GM19467 (cell line): ENCODE data around the gene MLN.

Source experiments
- ATAC-seq: cut with Tn5 transposase; IDR thresholded peaks from one replicate; pipeline ENCODE4 v1.9.1; 2021; ENCODE audit warnings: mild to moderate bottlenecking, moderate library complexity; ENCODE audit not compliant: unreplicated experiment

MLN gene, protein sequence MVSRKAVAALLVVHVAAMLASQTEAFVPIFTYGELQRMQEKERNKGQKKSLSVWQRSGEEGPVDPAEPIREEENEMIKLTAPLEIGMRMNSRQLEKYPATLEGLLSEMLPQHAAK

DNA sequence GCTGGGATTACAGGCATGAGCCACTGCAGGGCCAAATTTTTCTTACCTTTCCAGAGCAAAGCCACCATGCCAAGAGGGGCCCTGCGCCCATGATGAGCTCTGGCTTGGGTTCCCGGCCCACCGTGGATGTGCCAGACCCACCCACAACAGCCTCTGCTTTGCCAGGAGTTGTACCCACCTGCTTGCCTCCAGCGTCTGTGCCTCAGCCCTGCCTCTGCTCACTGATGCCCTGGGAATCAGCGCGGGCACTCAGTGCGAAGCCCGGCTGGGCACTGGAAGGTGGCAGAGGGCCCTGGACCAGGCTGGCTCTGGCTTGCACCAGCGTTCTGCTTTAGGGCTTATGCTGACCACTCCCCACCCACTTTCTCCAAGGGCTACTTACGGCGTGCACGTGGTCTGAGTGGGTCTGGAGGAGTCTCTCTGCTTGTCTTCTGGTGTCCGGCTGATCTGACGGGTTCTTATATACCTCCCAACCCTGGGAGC lies at the start of gene MLN:
MLN (minus strand) TSS at position 433 of the 483 bp plus-strand sequence. CDS start 2,840 bp downstream, outside the sequence.
- ATAC-seq = no peak

DNA sequence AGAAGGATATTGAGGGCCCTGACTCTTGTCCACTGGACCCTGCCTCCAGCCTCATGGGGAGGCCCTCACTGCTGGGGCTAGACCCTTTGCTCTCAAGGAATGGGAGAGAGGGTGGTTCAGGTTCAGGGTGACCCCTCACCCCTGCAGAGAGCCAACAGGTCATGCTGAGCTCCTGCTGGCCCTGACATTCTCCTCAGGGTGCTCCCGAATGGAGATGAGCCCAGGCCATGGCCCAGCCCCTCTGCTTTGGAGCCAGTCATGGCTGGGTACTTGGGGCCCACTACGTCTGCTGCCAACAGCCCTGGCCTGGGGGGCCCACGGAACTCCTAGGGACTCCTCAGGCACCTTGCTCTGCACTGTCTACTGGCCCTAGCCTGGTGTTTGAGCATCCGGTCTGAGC lies 49.2 kb upstream of the MLN start:
- no peak for ATAC-seq

DNA sequence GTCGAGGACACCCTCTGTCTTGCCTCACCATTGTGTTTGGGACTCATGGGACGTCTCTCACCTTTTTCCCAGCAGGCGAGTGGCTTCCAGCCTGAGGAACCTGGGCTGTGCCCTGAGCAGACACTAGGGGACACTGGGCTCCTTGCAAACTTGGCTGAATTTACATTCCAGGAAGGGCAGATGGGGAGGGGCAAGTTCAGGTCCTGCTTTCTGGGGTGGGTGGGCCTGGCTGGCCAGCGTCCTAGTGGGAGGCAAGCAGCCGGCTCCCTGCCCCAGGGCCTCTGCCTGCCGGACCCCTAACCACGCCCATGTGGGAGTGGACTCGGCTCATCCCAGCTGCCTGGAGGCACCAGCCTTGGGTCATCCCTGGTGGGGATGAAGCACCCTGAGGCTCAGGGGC lies 48.2 kb upstream of the MLN start:
- ATAC-seq = no peak

DNA sequence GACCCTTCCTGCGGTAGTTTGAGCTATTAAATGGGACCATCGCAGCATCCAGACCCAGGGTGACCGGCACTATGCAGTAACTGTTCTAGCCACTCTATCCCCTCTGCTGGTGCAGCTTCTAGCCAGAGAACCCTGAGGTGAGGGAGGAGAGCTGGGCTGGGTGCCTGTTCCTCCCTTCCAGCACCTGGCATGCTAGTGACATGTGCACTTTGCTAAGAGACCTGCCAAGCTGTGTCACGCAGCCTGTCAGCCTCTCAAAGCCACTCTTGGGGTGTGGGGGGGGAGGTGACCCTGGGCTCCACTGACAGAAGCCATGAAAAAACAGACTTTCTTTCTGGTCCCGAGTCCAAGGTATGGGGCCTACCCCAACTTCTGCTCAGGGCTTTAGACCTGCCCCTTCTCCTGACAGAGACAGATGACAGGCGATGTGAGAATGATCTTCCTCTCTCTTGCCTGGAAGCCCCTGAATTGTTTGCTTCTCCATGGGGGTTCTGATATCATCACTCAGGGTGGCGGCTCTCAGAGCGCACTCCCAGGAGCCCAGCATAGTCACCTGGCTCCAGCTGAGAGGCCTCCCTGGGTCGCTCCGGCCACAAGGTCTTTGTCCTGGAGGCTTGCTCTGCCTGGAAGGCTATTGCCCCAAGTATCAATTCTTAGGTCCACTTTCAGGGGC lies 47.2 kb upstream of the MLN start:
- no peak for ATAC-seq

DNA sequence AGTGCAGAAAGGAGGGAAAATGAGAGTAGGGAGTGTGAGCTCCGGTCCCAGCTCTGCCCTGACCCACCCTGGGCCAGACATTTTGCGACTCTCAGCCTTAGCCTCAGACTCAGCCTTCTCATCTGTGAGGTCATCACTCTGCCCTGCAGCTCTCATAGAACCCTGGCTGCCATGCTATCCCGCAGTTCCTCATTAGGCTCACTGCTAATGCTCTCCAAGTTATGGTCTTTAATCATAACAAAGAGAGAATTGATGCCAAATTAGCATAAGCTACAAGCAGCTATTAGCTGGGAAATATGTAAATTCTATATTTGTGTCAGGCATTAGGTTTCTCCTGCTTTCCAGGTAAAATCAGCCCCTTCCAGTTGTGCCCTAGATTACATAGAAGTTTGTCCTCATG lies 46.5 kb upstream of the MLN start:
- ATAC-seq = no peak

DNA sequence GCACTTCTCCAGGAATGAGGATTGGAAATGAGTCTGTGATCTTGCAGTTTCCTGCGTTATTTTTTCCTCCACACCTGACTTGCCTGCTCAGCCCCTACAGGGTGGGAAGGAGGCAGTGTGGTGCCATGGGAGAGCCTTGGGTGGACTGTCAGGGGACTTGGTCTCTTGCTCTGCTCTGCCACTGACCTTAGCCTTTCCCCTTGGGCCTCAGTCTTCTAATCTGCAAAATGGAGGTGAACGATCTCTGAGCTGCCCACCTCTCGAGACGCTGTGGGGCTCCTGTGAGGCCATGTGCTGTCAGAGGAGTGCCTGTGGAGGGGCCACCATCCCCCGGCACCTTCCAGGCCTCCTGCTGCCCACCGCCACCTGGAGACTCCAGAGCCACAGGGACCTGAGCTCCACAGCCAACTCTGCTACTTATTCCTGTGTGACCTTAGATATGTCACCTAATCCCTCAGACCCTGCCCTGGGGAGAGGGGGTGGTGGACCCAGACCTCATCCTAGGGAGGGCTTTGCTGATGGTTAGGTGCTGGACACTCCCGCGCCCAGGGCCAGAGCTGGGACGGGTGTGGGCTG lies 45.8 kb upstream of the MLN start:
- no peak for ATAC-seq

DNA sequence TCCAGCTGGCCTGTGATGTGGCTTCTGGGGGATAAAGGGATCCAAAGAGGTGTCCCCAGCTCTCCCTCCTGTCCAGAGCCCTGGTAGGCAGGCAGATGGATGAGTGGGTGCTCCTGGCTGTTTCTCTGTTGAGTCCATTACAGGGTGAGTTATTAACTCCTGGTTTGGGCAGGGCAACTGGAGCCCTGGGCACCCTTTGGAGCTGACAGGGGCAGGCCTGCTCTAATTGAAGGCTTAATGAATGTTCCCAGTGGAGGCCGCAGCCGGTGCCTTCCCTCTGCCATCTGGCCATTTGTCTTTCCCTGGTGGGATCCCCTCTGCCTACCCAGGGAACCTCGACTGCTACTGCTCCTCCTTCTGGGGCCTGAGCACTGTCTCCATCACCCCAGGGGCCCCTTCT lies 44.7 kb upstream of the MLN start:
- ATAC-seq = no peak

DNA sequence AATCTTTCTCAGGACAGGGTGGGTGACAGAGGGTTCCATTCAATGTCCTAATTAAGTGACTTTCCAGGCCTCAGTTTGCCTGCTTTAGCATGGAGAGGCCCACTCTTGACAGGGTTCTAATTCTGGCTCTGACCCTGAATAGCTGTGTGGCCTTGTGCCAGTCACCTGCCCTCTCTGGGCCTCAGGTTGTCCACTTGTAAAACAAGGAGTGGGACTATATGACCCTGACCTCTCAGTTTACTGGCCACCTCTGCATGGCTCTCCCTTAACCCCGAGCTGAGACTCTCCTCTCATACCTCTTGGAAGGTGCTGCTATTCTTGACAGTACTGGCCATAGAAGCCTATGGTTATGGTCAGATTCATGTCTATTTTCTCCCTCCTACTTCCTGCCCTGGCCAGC lies 44.1 kb upstream of the MLN start:
- no peak for ATAC-seq

DNA sequence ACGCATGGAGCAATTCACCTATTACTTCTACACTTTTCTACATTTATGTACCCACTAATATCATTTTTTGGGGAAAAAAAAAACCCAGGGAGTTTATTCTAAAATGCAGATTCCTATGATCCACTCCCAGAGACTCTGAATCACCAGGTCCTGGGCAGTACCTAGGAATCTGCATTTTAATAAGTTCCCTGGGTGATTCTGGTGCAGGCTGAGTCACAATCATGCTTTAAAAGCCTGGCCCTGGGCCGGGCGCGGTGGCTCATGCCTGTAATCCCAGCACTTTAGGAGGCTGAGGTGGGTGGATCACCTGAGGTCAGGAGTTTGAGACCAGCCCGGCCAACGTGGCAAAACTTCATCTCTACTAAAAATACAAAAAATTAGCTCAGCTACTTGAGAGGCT lies 43.3 kb upstream of the MLN start:
- ATAC-seq = no peak

DNA sequence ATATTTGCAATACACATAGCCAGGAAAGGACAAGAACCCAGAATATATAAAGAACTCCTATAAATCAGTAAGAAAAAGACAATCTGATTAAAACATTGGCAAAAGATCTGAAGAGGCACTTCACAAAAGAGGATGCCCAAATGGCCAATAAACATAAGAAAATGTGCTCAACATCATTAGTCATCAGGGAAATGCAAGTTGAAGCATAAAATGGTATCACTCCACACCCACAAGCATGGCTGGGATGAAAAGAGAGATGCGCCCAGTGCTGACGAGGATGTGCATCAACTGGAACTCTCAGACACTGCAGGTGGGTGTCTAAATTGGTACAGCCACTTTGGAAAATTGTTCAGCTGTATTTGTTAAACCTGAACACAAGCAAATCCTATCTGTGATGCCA lies 42.4 kb upstream of the MLN start:
- no peak for ATAC-seq

DNA sequence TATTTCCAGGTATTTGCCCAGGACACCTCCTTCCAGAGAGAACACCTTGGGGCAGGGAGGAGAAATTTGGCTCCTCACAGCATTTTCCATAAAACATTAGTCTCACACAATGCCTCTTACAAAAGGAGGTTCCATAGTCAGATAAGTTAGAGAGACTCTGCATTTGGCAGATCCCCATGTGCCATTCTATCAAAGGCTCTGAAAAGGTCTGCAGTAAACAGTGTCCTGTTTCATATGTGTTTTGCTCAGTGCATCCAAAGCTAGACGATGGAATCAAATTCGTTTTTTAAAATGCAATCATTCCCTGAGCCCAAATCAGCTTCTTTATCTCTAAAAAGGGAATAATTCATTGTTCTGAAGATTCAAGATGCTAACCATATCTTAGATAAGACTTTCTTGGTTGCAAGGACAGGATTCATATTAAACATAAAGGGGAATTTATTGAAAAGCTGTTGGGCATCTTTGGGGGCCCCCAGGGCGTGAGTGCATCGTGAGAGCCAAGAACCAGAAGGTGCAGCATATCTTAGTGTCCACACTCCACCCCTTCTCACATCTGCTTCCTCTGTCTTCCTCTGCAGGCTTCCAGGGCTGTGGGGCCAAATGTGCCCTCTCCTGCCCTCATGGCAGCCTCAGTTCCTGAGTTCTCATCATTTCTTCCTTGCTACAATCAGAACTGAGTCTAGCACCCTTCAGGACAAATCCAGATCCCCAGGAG lies 41.4 kb upstream of the MLN start:
- no peak for ATAC-seq

DNA sequence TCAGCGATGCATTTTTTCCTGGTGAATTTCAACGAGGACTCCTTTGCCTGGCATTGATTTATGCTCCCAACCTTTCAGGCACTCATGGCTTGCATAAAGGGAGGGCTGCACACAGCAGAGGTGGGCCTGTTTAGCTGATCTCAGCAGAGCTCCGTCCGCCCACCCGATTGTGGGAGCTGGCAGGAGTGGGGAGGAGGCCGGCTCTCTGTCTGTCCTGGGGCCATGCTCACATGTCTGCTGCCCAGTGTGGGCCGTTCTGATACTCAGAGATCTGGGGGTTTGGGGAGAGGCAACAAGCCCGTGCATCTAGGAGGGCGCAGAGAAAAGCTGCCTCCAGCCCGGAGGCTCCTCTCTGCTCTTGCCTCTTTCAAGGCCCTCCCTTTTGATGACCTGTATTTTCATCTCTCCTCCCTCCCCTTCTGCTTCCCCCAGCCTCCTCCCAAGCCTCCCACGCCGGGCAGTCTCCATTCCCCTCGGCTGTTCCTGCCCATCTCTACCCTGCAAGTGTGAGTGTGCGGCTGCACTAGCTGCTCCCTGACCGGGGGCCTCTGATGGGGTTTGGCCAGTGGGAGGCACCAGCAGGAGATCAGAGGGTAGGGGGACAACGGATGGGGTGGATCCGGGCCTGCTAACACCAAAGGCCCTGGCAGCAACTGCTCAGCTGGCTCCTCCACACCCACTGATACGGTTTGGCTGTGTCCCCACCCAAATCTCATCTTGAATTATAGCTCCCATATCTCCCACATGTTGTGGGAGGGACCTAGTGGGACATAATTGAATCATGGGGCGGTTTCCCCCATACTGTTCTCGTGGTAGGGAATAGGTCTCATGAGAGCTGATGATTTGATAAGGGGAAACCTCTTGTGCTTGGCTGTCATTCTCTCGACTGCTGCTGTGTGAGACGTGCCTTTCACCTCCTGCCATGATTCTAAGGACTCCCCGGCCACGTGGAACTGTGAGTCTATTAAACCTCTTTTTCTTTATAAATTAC lies 39.6 kb upstream of the MLN start:
- ATAC-seq = no peak

DNA sequence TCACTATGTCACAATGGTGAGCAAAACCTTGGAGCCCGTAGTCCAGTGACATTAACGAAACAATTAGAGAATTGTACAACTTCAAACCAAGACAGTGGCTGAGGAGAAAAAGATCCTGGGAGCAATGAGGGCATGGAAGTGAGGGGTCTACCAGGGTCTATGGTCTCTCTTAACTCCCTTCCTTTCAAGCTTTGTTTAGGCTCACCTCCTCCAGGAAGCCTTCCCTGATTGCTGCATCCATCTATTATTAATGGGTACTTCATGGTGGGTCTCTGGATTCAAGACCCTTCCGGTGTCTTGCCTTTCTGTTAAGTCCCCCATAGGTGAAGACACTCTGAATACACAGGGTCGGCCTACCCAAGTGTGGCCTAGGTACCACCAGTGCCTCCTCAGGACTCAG lies 38.1 kb upstream of the MLN start:
- no peak for ATAC-seq

DNA sequence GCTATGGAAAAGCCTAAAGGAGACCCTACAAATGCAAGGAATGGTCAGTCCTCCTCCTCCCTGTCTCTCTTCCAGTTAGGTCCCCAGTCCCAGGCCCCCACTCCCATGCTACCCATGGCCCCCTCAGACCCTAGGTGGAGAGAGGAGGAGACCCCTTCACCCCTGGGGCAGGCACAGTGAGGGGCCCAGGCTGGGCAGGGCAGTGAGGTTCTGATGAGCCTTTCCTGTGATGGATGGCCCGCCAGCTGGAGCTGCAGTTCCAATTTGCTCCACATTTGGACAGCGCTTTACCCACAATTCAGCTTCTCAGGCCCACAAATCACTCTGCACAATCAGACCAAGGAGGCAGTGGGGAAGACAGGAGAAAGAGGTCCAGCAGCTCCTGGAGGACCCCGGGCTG lies 37.3 kb upstream of the MLN start:
- ATAC-seq = no peak

DNA sequence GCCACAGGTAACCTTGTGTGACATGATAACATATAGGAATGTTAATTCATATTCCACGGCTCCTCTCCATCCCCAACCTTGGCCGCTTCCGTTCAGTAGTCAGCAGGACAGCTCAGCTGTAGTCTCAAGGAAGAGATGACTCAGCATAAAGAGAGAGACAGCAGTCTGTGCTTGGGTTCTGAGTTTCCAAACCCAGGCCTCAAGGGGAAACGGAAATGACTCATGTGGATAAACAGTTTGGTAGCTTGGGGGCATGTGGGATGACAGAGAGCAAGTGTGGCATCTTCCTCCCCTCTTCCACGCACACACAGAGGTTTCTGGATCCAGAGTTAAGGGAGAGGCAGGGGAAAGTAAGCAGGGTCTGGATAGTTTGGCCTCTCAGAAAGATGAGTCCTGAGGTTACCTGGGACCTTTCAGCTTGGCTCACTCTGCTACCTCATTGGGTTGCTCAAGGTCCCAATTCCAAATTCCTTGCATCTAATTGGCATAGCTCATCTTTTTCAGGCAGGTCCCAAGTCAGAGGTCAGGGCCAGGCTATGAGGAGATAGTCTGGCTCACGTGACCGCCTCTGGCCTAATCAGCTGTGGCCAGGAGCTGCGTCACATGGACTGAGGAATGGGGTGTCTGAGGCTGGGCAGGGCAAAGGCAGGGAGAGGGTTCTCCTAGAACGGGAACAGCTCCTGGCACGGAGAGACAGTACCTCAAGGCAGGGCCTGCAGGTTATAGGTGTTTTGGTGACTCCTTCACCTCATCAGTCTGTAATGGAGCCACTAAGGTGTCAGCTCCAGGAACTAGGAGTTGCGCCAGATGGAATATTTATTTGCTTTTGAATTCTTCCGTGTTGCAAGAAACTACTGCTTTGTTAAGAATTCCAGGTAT lies 36.5 kb upstream of the MLN start:
- ATAC-seq = no peak

DNA sequence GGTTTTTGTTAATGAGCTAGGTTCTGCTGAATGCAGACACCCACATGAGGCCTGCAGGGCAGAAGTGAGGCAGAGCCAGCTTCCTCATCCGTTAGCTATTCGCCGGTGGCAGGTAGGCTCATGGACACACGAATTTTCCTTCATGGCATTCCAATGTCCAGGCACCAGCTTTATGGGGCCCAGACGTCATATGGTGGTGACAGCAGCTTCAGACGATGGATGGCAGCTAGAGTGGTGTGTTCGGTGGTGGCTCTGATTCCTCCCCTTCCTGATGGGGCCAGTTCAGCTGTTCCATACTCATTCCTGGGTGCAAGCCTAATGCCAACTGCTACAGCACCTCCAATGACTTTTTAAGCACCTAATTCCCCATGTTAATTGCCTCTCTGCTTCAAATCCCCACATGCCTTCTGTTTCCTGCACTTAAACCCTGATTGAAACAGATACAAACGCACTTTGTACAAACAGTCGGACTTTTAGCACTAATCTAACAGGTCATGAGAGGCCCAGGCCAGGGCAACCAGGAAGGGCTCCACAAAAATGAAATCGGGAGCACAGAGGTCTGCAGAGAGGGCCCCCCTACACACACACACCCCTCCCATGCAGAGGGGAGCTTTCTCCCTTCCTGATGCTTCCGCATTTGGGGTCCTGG lies 35.7 kb upstream of the MLN start:
- ATAC-seq = no peak

DNA sequence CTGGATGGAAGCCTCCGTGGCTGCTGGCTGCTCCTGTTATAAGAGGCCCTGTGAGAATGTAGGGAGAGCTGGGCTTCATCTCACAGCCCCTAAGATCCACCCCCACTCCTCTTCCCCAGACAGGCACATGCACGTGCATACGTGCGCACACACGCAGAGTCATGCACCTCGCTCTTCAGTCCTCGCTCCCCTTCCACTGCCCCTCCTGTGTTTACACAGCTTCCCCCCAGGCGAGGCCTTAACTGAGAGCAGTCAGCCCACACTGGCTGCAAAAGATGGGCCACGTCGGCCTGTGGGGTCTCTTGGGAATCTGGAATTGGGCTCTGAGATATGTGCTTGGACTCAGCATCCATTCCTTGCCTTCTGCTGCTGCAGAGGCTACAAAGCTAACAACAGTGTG lies 35.2 kb upstream of the MLN start:
- ATAC-seq = no peak

DNA sequence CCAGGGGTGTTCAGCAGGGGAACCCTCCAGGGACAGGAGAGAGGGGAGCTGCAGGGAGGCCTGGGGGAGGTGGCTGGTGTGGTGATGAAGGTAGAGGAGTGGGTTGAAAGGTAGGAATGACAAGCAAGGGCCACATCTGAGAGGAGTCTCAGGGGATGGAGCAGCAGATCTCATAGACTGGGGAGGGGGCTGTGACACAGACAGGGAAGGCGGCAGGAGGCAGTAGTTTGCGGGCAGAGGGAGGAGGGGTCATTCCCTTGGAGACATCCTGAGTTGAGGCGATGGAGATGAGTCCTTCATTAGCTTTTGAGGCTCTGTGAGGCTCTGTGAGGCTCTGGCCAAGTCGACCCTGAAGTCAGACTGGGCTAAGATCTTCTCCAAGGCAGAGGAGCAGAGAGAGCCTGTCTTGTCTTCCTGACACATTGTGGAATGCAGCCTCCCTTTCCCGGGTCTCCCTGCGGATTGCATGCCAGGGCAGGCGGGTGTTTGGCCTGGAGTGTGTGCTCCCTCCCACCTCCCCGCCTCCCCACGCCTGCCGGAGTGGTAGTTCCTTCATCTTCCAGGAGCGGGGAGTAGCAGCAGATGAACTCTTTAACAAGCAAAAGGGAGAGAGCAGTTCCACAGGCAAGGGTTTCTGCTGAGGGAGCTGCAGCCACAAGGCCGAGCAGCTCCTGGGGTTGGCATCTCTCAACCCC lies 34.3 kb upstream of the MLN start:
- no peak for ATAC-seq
